ENCODE measurements around the gene OSBPL7. TPM values are rescaled to one million over a fixed set of nuclear protein-coding genes. Genes with fewer than 3 reads are reported as not detected.

Gene OSBPL7
- total RNA-seq, 1 donor from 2014 or later: 11.0 TPM

DNA sequence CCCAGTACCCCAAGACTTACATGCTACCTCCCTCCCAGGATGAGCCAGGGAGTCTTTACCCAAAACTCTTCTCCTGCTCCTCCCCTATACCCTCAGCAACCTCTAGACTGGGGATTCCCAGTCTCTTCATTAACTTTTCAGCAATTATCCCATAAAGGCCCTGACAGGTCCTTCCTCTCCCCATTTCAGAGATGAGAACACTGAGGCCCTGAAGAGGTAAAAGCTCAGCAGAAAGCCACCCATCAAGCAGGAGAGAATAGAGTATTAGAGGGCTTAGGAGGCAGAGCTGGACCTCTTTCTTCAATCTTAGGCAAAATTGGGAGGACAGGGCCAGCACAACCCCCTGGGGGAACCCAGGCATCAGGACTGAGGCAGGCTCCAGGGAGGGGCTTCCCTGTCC, 35.2 kb upstream of the OSBPL7 start:
- Histone ChIP-seq H3K4me3 (ENCODE audit: low read depth, low read length) (no peak overlapping the region), H3K36me3 (ENCODE audit: control insufficient read depth, insufficient read depth, low read length) (no peaks in the 10 kb centered on the region), H3K27me3 (ENCODE audit: control insufficient read depth, insufficient read depth, low read length) (peaks cover 28% of the 10 kb centered on the region)
- TF ChIP-seq, protein P1, sequence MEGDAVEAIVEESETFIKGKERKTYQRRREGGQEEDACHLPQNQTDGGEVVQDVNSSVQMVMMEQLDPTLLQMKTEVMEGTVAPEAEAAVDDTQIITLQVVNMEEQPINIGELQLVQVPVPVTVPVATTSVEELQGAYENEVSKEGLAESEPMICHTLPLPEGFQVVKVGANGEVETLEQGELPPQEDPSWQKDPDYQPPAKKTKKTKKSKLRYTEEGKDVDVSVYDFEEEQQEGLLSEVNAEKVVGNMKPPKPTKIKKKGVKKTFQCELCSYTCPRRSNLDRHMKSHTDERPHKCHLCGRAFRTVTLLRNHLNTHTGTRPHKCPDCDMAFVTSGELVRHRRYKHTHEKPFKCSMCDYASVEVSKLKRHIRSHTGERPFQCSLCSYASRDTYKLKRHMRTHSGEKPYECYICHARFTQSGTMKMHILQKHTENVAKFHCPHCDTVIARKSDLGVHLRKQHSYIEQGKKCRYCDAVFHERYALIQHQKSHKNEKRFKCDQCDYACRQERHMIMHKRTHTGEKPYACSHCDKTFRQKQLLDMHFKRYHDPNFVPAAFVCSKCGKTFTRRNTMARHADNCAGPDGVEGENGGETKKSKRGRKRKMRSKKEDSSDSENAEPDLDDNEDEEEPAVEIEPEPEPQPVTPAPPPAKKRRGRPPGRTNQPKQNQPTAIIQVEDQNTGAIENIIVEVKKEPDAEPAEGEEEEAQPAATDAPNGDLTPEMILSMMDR (IDR thresholded peaks at IDR 0.05; ENCODE audit: insufficient read depth, low read length, poor library complexity, severe bottlenecking): no peak
- DNase-seq (ENCODE audit: low read depth): no peak

DNA sequence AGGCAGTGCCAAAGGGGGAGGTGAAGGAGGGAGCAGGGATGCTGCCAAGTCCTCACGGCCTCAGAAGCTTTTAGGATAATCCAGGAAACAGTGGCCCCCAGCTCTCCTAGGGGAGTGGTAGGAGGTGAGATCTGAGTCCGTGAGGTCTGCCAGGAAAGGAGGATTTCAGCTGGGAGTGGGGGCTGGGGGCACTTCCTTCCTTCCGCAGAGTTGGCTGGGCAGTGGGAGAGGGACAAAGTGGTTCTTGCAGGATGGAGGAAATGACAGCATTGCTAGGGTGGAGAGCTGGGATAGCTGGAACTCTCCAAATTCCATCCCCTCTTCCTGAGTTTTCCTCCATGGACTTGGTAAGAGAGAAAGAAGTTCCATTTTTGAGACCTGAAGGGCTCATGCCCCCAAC, 34.1 kb upstream of the OSBPL7 start:
- no peaks in the 10 kb centered on the region for H3K36me3 ChIP-seq (ENCODE audit: control insufficient read depth, insufficient read depth, low read length)
- TF ChIP-seq, protein P1 (IDR thresholded peaks at IDR 0.05; ENCODE audit: insufficient read depth, low read length, poor library complexity, severe bottlenecking): no peak
- no peak overlapping the region for H3K4me3 ChIP-seq (ENCODE audit: low read depth, low read length)
- H3K27me3 ChIP-seq (ENCODE audit: control insufficient read depth, insufficient read depth, low read length): peaks cover 33% of the 10 kb centered on the region
- DNase-seq (ENCODE audit: low read depth): no peak

DNA sequence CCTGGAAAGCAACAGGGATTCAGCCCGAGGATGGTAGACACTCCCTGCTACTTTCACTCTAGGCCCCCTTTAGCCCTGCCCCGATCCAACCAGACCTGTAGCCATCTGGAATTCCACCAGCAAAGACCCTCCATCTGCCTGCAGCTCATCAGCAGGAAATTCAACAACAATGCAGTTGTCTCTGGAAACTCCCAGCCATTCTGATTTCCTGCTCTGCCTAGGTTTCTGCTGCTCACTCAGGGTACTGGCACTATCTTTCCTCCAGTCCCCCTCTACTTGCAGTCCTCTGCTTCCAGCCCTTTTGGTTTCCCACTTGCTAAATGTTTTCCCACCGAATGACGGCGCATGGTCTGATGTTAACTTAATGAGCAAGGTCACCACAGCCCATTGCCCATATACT, 32.0 kb upstream of the OSBPL7 start:
- DNase-seq (ENCODE audit: low read depth): no peak
- H3K36me3 ChIP-seq (ENCODE audit: control insufficient read depth, insufficient read depth, low read length): no peaks in the 10 kb centered on the region
- peaks cover 33% of the 10 kb centered on the region for H3K27me3 ChIP-seq (ENCODE audit: control insufficient read depth, insufficient read depth, low read length)
- TF ChIP-seq, protein P1 (IDR thresholded peaks at IDR 0.05; ENCODE audit: insufficient read depth, low read length, poor library complexity, severe bottlenecking): no peak
- no peak overlapping the region for H3K4me3 ChIP-seq (ENCODE audit: low read depth, low read length)

DNA sequence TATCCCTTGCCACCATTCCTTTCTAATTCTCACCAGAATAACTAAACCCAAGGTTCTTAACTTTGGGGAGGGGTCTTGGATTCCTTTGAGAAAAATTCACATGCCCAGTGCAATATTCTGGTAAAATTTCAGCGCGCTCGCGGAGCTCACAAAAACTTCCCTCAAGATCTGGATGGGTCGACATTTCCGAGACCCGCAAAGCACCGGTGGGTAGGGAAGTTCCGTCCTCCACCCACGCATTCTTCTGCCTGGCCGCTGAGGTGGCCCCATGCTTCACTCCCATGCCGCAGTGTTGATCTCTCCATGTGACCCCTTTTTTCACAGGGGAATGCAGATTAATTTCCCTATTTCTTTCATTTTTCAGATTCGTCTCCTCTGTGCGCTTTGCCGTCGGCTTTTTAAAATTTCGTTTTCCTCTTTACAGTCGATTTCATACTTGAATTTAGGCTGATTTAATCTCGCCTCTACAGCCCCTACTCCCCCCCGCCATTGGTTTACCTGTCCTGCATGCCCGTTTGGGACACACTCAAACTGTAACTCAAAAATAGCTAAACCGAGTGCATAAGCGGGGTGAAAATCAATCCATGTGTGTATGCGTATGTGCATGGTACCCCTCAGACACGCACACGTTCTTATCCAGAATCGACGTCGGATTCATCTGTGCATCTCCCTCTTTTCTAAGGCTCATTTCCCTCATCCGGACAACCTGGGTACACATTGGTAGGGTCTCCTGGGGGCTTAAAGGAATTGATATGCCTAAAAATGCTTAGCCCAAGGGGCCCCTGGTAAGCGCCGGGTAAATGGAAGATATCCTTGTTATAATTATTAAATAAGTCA, 30.7 kb upstream of the OSBPL7 start:
- DNase-seq (ENCODE audit: low read depth): no peak
- peaks cover 39% of the 10 kb centered on the region for H3K27me3 ChIP-seq (ENCODE audit: control insufficient read depth, insufficient read depth, low read length)
- TF ChIP-seq, protein P1 (IDR thresholded peaks at IDR 0.05; ENCODE audit: insufficient read depth, low read length, poor library complexity, severe bottlenecking): no peak
- H3K4me3 ChIP-seq (ENCODE audit: low read depth, low read length): no peak overlapping the region
- no peaks in the 10 kb centered on the region for H3K36me3 ChIP-seq (ENCODE audit: control insufficient read depth, insufficient read depth, low read length)

DNA sequence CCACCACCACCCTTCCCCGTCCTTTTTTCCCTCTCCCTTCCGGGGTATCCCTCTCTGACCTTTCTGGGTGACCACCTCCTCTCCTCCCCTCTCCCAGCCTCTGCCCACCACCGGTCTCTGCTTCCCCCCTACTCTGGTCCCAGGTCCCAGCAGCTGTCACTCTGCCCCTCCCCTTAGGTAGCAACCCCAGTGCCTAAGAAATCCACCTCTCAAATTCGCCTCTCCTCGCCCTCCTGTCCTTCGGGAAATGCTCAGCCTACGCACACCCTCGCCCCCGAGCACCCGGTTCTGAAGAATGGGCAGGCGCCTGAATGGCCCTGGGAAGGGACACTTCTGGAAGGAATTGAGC, 30.1 kb upstream of the OSBPL7 start:
- DNase-seq (ENCODE audit: low read depth): no peak
- Histone ChIP-seq H3K36me3 (ENCODE audit: control insufficient read depth, insufficient read depth, low read length) (no peaks in the 10 kb centered on the region), H3K27me3 (ENCODE audit: control insufficient read depth, insufficient read depth, low read length) (peaks cover 44% of the 10 kb centered on the region), H3K4me3 (ENCODE audit: low read depth, low read length) (no peak overlapping the region)
- TF ChIP-seq, protein P1 (IDR thresholded peaks at IDR 0.05; ENCODE audit: insufficient read depth, low read length, poor library complexity, severe bottlenecking): no peak
